GM19395 (cell line): ENCODE results near the gene PRKAR2B.
A peak's percentile ranks its signal among the peaks of the same experiment; 100 is the strongest.
"Not testable (repeated sequence)": the region's sequence is repeated elsewhere in the genome, so short reads cannot be mapped to it uniquely, and the experiment has no call there.

Source experiments
- ATAC-seq: cut with Tn5 transposase; IDR thresholded peaks from one replicate; pipeline ENCODE4 v1.9.1; 2021; ENCODE audit warnings: mild to moderate bottlenecking, moderate library complexity; ENCODE audit not compliant: unreplicated experiment

PRKAR2B gene

DNA sequence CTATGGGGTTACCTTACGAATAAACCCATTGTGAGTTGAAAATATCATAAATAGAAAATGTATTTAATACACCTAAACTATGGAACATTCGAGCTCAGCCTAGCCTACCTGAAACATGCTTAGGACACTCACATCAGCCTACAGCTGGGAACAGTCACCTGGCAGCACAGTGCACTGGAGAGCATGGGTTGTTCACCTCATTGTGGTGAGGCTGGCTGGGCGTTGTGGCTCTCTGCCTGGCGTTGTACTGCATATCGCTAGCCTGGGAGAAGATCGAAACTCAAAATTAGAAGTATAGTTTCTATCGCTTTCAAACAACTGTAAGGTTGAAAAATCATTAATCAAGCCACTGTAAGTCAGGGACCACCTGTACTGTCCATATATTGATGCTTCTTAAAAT is 107.0 kb downstream of the PRKAR2B start:
- ATAC-seq: no peak

DNA sequence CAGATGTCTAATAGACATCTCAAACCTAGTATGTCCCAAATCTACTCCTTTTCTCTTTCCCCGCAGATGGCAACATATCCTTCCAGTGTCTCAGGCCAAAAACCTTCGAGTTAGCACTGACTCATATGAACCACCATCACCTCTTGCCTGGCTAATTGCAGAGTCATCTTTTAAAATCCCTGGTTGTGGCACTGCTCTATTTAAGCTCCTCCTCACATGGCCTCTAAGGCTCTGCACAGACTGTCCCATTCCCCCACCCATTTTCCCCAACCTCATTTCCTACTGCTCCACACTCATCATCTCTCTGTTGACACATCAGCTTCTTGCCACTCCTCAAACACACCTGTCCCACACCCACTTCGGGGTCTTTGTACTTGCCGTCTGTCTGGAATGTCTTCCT is 107.5 kb downstream of the PRKAR2B start:
- no peak for ATAC-seq

DNA sequence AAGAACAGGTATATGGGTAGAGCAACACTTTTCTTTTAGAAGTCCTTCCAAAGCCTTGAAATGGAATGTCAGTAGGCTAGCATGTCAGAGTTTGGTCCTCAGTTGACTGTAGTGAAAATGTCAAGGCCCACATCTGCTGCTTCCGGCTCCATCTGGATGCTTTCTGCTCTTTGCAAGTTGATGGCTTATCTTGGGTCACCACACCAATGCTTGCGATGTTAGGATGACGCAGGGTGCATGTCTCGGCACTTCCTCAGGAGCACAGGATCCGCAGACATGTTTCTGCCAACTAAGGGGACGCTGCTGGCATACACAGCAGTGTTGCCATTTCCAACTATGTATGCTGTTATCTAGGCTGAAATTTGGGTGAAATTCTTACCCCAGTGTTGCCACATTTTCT is 110.3 kb downstream of the PRKAR2B start:
- no peak for ATAC-seq

DNA sequence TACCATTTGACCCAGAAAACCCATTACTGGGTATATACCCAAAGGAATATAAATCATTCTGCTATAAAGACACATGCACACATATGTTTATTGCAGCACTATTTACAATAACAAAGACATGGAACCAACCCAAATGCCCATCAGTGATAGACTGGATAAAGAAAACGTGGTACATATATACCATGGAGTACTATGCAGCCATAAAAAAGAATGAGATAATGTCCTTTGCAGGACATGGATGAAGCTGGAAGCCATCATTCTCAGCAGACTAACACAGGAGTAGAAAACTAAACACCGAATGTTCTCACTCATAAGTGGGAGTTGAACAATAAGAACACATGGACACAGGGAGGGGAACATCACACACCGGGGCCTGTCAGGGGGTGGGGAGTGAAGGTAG is 111.2 kb downstream of the PRKAR2B start:
- not testable (repeated sequence) for ATAC-seq

DNA sequence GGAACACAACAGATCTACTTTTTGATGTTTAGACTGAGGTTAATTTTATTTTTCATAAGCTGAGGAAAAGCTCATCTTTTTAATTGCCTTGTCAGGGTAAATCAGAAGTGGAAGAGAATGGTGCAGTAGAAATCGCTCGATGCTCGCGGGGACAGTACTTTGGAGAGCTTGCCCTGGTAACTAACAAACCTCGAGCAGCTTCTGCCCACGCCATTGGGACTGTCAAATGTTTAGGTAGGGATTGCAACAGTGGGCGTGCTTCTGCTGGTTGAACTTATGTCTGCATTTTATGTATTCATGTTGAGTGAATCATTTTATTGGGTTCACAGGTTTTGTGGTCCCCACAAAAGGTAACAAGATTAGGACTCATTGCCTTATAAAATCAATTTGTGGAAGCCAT is 112.6 kb downstream of the PRKAR2B start:
- no peak for ATAC-seq

DNA sequence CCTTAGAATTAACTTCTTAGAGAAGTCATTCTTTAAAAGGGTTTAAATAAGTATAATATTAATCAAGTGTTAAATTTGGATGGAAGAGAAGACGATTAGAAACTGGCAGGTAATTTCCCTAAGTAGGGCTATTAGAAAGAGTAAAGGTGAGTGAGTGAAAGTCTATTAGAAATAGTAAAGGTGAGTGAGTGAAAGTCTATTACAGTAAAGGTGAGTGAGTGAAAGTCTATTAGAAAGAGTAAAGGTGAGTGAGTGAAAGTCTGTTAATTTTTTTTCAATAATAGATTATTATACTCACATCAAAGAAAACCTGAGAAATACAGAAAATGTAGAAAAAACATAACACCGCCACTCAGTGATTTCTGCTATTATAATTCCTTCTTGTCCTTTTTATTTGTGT is 113.5 kb downstream of the PRKAR2B start:
- ATAC-seq: no peak

DNA sequence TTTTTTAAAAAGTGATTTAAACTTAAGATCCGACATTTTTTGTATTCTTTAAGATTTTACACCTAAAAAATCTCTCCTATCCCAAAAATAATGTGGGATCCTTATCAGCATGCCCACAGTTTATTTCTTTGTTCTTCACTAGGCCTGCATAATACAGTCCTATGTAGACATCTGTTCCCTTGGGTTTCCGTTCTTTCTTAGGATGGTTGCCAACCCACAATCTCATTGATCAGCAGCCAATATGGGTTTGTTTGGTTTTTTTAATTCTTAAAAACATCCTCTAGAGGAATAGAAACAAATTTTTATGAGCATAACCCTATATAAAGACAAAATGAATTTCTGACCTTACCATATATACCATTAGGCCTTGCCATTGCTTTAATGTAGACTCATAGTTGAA is 115.9 kb downstream of the PRKAR2B start:
- no peak for ATAC-seq

DNA sequence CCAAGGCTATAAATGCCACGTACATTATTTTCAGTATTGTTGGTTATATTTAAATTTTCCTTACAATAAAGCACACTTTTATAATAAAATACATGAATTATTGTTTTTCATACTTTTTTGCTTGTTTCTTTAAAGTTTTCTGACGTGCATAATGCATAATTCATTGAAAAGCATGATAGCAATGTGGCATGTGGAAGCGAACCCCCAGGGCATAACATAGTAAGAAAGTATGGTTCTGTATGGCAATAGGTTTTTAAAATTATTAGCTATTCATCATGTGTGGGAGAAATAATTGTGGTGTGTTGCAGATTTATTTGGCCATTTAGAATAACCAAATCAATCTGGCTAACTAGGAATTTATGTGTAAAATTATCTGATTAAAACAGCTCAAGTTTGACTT is 116.9 kb downstream of the PRKAR2B start:
- no peak for ATAC-seq

DNA sequence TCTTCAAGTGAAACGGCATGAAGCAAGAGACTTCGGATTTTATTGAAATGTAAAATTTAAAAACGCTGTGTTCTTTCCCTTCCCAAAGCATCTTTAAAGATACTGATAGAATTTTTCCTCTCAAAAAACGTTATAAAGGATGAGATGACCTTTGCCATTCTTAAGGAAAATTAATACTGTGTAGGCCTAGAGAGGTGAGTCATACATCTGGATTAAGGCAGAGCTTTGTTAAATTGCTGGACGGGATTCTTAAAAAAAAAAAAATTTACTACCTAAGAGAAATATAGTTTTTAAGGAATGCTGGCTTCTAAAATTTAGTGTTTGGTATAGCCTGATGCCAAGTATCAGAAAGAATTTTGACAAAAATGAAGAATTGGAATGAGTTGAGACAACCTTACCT is 118.0 kb downstream of the PRKAR2B start:
- ATAC-seq: no peak

DNA sequence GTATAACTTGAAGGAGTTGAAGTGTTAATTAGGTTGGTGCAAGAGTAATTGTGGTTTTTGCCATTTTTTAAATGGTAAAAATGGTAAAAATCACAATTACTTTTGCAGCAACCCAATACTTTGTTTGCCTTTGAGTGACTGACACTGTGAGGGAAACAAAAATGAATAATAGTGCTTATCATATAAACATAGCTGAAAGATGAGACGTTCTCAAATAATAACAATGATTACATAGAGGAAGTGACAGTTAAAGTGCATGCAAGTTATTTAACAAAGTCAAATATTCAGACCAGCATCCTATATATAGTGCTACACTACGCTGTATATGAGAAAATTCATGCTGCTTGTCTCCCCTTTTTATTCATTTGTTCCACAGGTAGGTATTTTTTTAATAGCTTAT is 119.6 kb downstream of the PRKAR2B start:
- no peak for ATAC-seq

DNA sequence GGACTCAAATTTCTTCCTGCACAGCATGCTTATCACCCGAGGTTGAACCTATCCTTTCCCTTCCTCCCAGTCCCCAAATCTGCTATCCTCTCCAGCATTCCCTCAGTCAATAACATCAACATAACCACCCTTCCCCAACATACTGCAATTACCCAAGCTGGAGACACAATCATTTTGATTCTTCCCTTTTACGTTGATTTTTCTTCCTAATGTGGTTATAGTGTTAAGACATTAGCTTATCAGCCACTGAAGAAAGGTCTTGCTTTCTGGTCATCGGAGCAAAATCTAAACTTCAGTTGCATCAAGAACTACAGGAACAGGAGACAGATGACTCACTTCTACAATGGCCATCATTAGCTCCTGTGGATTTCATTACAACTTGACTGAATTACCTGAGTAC is 120.8 kb downstream of the PRKAR2B start:
- ATAC-seq: no peak

DNA sequence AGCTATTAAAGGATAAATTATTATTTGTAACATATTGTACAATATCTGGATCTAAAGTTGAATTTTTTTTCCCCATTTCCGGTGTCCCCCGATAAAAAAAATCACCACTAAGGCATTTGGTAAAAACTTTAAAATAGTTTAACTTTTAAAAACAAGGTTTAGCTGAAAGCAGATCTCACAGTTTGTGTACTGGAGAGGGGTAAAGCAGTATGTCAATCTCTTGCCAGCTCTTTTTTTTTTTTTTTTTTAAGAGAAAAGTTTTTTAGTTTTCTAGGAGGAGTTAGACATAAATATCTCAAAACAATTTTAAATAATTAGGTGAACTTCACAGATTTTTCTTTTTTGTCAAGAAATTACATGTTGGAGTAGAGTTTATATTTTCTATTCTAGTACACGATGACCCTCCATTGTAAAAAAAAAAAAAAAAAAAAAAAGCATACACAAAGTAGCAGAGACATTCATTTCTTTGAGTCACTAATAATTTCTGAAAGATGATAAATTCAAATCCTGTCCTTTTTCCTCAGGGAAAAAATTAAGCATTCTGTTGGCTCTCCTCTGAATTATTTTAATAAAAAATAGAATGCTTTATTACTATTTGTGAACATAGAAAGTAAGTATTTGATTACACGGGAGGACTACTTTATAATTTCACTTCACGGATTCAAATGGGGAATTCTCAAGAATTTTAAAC is 122.4 kb downstream of the PRKAR2B start:
- no peak for ATAC-seq

DNA sequence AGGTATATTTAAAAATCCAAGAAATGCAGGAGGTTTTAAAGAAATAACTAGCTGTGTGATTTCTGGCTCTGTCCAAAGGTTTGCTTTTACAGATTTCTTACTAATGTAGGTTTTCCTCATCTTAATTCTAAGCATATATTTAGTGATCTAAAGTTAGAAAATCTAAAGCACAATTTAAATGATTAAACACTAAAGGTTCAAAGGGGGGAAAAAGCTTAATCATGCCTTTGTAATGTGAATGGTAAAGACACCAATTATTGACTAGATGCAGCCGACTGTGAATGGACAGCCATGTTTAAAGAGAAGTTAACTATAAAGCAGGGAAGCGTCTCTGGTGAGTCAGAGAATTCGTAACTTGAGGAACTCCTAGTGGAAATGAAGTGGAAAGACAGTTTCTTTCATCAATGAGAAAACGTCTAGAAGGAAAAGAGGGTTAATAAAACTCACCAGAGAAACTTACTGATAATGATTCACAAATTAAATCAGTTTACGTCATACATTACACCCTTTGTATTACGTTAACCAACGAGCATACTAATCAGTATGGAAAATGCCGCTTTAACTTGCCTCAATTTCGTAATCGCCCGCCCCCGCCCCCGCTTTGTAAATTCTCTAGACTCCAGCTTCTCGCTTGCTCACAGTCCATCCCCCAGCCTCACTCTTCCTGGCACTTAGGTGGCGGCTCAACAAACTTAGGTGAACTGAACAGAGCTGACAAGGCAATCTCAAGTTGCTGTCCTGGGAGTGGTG is 123.2 kb downstream of the PRKAR2B start:
- ATAC-seq: no peak

DNA sequence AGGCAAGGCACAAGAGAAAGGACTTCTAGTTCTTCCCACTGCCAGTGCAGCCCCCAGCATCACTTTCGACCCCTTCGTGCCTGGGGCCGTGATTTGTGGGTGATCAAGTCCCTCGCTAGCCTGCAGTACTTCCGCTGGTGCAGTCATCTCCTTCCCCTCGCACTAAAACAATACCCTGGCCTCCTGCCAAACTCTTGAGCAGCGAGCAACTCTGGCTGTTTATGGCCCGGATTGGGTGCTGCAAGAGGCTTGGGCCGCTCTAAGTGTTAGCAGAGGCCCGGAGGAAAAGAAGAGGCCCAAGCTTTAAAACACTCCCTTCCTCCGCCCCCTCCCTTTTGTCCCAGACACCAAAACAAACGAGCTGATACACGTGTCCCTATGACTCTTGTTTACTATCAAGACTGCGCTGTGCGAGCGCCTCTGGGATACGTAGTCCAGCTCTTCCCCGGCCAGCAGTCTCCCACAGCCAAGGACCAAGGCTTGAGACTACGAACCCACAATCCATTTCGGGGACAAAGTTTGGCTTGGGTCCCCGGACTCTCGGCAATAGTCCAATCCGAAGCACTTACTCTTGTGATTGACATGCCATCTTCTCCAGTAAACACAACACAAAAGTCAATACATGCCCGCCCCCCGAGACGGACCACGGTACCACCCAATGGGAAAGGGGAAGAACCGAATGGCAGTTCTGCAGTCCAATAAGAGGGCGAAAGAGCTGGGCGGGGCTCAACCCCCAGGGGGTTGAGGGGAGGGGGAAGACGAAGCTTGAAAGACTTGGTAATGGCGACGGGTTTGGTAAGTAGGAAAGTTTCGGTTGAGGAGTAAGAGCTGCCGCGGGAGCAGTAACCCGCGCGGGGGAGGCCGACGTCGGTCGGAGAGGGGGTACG is 124.0 kb downstream of the PRKAR2B start, which contains the start of gene HBP1:
HBP1 (plus strand) TSS at position 771 of the 887 bp plus-strand sequence. CDS start 10,891 bp downstream, outside the sequence.
- peak; percentile 90 for ATAC-seq

DNA sequence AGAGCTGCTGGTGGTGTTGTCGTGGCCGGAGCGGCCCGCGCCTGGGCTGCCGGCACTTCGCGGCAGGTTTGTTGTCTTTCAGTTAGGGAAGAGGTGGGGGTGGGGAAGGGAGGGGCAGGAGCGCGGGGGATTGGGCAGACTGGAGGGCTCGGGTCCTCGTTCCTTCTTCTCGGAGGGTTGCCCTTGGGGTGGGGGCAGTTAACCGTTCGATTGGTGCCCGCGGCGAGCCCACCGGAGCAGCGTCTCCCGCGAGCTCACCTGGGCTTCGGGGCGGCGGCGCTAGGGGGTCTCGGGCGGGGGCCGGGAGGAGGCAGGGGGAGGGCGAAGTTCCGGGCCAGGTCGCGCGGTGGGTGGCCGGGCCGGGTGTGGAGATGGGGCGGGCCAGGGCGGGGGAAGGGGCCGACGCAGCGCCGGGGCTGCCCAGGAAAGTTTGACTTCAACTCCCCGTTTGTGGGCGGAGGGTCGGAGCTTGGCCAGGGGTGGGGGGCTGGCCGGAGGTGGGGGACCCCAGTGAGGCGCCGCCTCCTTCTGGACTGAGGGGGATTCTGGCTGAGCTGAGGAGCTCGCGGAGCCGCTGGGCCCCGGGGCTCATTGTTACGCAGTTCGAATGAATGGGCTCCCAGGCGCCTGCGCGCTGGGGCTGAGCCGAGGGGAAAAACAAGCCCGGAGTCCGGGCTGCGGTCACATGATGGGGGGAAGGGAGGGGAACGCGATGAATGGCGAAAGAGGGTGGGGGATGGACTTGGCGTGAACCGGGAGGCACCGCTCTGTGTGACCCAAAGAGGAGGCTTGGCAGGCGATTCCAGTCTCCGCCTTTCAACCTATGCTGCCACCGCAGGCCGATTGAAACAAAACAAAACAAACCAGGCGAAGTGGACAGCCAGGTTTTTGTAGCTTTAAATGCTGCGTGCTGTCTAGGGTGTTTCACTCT is 124.9 kb downstream of the PRKAR2B start:
- ATAC-seq: peak; percentile 25

DNA sequence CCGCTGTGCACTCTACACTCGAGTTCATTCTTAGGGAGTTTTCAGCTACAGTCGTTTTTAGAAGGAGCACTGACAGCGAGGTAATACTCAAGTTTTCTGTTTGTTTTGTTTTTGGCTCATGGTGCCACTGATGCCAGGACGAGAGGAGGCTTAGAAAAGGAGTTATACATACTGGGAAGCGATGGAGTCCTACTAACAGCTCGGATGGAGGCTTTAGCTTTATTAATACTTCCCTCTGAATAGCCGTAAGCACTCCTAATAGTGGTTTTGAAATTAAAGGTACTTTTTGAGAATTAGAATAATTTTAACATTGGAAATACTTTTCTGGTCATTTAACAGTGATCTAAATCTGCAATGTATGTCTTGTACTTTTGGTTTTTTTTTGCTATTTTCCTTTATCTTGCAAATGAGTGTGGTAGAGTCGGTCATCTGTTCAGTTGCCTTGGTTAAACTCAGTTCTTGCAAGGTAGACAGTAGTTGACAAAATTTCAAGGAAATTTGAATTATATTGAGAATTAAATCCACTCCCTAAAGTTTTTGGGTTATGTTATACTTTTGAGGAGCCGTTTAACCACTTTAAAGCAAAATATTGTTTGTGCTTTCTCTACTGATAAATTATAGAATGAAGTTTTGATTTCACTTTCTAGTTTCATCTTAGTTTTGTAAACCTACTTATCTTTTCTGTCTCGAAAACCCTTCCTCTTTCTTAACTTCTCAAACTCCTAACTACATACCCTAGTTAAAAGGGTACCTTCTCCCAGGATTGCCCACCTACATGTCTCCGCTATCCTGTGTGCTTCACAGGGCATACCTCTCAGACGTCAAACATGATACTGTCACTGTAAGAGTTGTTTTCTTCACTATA is 125.8 kb downstream of the PRKAR2B start:
- ATAC-seq: no peak

DNA sequence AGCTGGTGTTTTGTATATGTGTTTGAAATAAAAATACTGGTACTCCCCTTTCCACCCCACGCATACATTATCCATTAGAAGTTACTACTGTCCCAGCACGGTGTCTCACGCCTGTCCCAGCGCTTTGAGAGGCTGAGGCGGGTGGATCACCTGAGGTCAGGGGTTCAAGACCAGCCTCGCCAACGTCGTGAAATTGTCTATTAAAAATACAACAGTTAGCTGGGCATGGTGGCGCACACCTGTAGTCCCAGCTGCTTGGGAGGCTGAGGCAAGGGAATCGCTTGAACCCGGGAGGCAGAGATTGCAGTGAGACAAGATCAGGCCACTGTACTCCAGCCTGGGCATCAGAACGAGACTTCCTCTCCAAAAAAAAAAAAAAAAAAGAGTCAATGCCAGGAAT is 127.0 kb downstream of the PRKAR2B start:
- no peak for ATAC-seq

DNA sequence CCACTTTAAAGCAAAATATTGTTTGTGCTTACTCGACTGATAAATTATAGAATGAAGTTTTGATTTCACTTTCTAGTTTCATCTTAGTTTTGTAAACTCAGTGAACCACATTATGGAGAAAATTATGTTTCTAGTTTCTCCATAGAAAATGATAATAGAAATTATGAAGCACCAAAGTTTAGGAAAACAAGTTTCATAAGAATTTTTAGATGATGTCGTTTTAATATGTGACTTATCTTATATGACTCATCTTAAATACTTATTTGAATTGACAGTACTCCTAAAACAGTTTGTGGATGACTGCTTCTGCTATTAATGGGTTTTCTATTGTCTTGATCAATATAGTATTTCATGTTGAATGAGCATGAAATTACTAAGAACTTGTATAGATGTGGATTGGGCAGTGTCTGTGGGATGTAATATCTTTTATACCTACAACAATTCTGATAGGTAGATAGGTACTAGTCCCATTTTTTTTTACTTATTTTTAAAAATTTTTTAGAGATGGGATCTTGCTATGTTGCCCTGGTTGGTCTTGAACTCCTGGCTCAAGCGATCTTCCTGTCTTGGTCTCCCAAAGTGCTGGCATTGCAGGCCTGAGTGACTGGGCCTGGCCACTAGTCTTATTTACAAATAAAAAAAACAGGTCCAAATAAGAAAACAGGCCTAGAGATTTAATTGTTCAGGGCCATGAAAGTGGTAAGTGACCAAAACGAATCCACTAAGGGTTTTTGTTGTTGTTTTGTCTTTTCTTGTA is 127.9 kb downstream of the PRKAR2B start:
- no peak for ATAC-seq

DNA sequence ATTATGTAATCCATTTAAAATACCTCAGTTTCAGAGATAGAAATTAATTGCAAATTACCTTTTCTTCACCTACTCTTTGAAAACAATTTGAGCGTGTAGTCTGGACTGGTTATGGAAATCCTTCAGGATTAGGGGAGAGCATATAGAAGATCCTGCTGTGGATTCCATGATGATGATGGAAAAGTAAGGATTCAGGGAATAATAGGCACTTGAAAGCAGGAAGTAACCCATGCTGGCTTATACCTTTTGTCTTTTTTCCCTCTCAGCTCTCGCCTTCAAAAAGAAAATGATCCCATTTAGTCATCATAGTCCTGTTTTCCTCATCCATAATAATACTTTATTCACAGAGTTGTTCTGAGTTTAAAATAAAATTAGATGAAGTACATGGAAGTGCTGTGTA is 128.7 kb downstream of the PRKAR2B start:
- ATAC-seq: no peak
